ENCODE data around the gene FBXL7.
"Not testable (repeated sequence)": the region's sequence is repeated elsewhere in the genome, so short reads cannot be mapped to it uniquely, and the experiment has no call there.

The FBXL7 gene

DNA sequence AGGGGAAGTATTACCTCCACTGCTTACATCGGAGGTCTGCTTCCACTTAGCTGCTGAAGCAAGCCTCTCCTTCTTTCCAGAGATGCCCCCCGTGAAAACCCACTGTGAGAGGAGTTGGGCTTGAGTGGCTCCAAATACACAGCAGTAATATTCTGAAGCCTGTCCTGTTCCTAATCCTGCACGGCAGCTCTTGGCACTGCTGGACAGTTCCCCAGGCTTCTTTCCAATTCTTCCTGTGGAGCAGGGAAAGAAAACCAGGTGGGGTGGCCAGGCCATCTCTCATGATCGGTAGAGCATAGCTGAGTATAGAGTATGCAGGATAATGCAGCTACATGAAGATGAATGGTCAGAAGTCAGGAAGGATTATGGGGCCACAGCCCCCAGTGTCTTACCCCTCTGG lies 344.3 kb downstream of the FBXL7 start:
- no peak overlapping the region for H3K4me3 ChIP-seq (ENCODE audit: low read depth, low read length)
- H3K4me1 ChIP-seq (ENCODE audit: control insufficient read depth, insufficient read depth, low read length), result no peaks in the 10 kb centered on the region
- no peaks in the 10 kb centered on the region for H3K27me3 ChIP-seq (ENCODE audit: control insufficient read depth, insufficient read depth, low read length)

GRCh38 chr5:15844871-15845270 lies 344.9 kb downstream of the FBXL7 start:
- Histone ChIP-seq H3K9me3 (ENCODE audit: control insufficient read depth, insufficient read depth, low read length) (no peaks in the 10 kb centered on the region), H3K9ac (ENCODE audit: low read depth, low read length) (no peak overlapping the region), H3K4me3 (ENCODE audit: low read depth, low read length) (no peak overlapping the region), H3K27me3 (ENCODE audit: control insufficient read depth, insufficient read depth, low read length) (no peaks in the 10 kb centered on the region), H3K36me3 (ENCODE audit: control insufficient read depth, insufficient read depth, low read length) (no peaks in the 10 kb centered on the region), H3K4me1 (ENCODE audit: control insufficient read depth, insufficient read depth, low read length) (no peaks in the 10 kb centered on the region)

More for the DNA sequence above, 344.3 kb downstream of the FBXL7 start:
- Histone ChIP-seq H3K9me3 (ENCODE audit: control insufficient read depth, insufficient read depth, low read length) (no peaks in the 10 kb centered on the region), H3K9ac (ENCODE audit: low read depth, low read length) (no peak overlapping the region), H3K36me3 (ENCODE audit: control insufficient read depth, insufficient read depth, low read length) (no peaks in the 10 kb centered on the region)

DNA sequence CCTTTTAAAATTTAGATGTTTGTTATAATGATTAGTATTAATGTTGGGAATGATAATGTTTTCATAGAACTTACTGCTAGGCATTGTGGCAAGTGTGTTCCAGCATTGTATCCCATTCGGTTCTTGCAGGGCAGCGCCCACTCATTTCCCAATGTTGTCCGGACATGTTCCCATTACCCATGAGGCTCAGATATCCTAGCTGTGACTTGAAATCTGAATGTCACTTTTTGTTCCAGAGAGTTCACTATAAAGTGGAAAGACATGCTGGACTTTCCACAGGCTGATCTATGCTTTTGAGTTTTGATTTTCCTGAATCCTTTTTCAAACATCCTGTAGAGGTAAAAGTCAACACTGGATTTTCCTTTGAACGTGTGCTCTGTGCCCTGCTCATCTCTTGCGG lies 350.6 kb downstream of the FBXL7 start:
- H3K4me1 ChIP-seq (ENCODE audit: control insufficient read depth, insufficient read depth, low read length), result no peaks in the 10 kb centered on the region
- no peak overlapping the region for H3K4me3 ChIP-seq (ENCODE audit: low read depth, low read length)
- H3K9ac ChIP-seq (ENCODE audit: low read depth, low read length), result no peak overlapping the region
- H3K9me3 ChIP-seq (ENCODE audit: control insufficient read depth, insufficient read depth, low read length), result no peaks in the 10 kb centered on the region
- no peaks in the 10 kb centered on the region for H3K36me3 ChIP-seq (ENCODE audit: control insufficient read depth, insufficient read depth, low read length)
- H3K27me3 ChIP-seq (ENCODE audit: control insufficient read depth, insufficient read depth, low read length), result no peaks in the 10 kb centered on the region

- Histone ChIP-seq H3K36me3 (ENCODE audit: control insufficient read depth, insufficient read depth, low read length) (no peaks in the 10 kb centered on the region), H3K27me3 (ENCODE audit: control insufficient read depth, insufficient read depth, low read length) (no peaks in the 10 kb centered on the region), H3K4me3 (ENCODE audit: low read depth, low read length) (no peak overlapping the region), H3K4me1 (ENCODE audit: control insufficient read depth, insufficient read depth, low read length) (no peaks in the 10 kb centered on the region), H3K9ac (ENCODE audit: low read depth, low read length) (no peak overlapping the region), H3K9me3 (ENCODE audit: control insufficient read depth, insufficient read depth, low read length) (no peaks in the 10 kb centered on the region)
Observed at GRCh38 chr5:15850939-15851341, 351.0 kb downstream of the FBXL7 start.

DNA sequence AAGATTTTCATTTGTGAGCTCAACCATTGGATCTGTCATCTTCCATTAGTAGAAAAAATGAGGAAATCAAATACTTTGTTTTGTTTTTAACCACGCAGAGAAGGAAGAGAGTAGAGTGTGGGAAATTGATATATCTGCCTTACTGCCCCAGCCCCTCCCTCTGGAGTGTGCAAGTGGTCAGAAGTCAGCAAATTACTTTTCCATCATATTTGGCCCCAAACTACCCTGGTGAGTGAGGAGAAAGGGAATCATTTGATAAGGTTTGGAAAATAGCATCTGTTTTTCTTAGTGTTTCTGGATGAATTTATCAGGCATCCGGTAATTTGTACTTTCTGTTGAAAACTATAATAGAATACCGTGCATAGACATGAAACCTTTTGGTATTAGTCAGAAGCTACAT lies 352.2 kb downstream of the FBXL7 start:
- Histone ChIP-seq H3K9ac (ENCODE audit: low read depth, low read length) (no peak overlapping the region), H3K4me1 (ENCODE audit: control insufficient read depth, insufficient read depth, low read length) (no peaks in the 10 kb centered on the region), H3K4me3 (ENCODE audit: low read depth, low read length) (no peak overlapping the region), H3K9me3 (ENCODE audit: control insufficient read depth, insufficient read depth, low read length) (no peaks in the 10 kb centered on the region), H3K36me3 (ENCODE audit: control insufficient read depth, insufficient read depth, low read length) (no peaks in the 10 kb centered on the region), H3K27me3 (ENCODE audit: control insufficient read depth, insufficient read depth, low read length) (no peaks in the 10 kb centered on the region)

- no peaks in the 10 kb centered on the region for H3K36me3 ChIP-seq (ENCODE audit: control insufficient read depth, insufficient read depth, low read length)
- H3K9ac ChIP-seq (ENCODE audit: low read depth, low read length), result no peak overlapping the region
- H3K4me3 ChIP-seq (ENCODE audit: low read depth, low read length), result no peak overlapping the region
- H3K4me1 ChIP-seq (ENCODE audit: control insufficient read depth, insufficient read depth, low read length), result no peaks in the 10 kb centered on the region
- H3K9me3 ChIP-seq (ENCODE audit: control insufficient read depth, insufficient read depth, low read length), result no peaks in the 10 kb centered on the region
- no peaks in the 10 kb centered on the region for H3K27me3 ChIP-seq (ENCODE audit: control insufficient read depth, insufficient read depth, low read length)
Observed at GRCh38 chr5:15852949-15853348, 353.0 kb downstream of the FBXL7 start.

- Histone ChIP-seq H3K9ac (ENCODE audit: low read depth, low read length) (no peak overlapping the region), H3K36me3 (ENCODE audit: control insufficient read depth, insufficient read depth, low read length) (no peaks in the 10 kb centered on the region), H3K27me3 (ENCODE audit: control insufficient read depth, insufficient read depth, low read length) (no peaks in the 10 kb centered on the region), H3K4me1 (ENCODE audit: control insufficient read depth, insufficient read depth, low read length) (no peaks in the 10 kb centered on the region), H3K9me3 (ENCODE audit: control insufficient read depth, insufficient read depth, low read length) (no peaks in the 10 kb centered on the region), H3K4me3 (ENCODE audit: low read depth, low read length) (no peak overlapping the region)
Observed at GRCh38 chr5:15858326-15858725, 358.3 kb downstream of the FBXL7 start.

DNA sequence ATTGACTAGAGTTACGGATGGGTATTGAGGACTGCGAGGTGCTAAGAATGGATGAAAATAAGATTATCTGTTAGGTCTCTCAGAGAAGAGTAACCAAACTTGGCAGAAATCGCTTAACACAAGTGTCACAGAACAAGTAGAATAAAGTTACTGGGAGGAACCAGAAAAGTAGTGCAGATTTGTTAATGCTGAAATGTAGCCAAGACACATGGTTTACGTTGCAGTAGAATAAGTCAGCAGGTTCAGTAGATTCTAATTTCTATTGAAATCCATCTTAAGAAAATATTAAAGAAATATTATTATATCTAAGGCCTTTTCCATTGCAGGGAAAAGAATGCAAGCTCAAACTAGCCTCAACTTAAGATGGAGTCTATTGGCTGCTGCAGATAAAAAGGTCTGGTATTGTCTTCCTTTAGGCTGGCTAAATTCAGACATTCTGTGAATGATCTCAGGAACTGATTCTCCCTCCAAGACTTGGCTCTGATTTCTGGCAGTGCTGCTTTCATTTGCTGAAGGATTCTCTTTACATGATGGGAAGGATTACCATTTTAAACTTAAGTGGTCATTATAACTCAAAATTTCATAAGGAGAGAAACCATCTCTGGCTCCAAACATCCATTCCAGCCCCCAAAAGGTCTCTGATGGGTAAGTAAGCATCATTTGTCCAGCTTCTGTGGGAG lies 364.7 kb downstream of the FBXL7 start:
- H3K9ac ChIP-seq (ENCODE audit: low read depth, low read length), result no peak overlapping the region
- no peaks in the 10 kb centered on the region for H3K9me3 ChIP-seq (ENCODE audit: control insufficient read depth, insufficient read depth, low read length)
- H3K4me3 ChIP-seq (ENCODE audit: low read depth, low read length), result no peak overlapping the region
- H3K36me3 ChIP-seq (ENCODE audit: control insufficient read depth, insufficient read depth, low read length), result no peaks in the 10 kb centered on the region
- no peaks in the 10 kb centered on the region for H3K27me3 ChIP-seq (ENCODE audit: control insufficient read depth, insufficient read depth, low read length)
- H3K4me1 ChIP-seq (ENCODE audit: control insufficient read depth, insufficient read depth, low read length), result peaks cover 5% of the 10 kb centered on the region

- H3K4me3 ChIP-seq (ENCODE audit: low read depth, low read length); H3K27me3 ChIP-seq (ENCODE audit: control insufficient read depth, insufficient read depth, low read length); H3K9ac ChIP-seq (ENCODE audit: low read depth, low read length); H3K9me3 ChIP-seq (ENCODE audit: control insufficient read depth, insufficient read depth, low read length); H3K36me3 ChIP-seq (ENCODE audit: control insufficient read depth, insufficient read depth, low read length); H3K4me1 ChIP-seq (ENCODE audit: control insufficient read depth, insufficient read depth, low read length): not testable (repeated sequence)
Observed at GRCh38 chr5:15872259-15872658, 372.3 kb downstream of the FBXL7 start.

DNA sequence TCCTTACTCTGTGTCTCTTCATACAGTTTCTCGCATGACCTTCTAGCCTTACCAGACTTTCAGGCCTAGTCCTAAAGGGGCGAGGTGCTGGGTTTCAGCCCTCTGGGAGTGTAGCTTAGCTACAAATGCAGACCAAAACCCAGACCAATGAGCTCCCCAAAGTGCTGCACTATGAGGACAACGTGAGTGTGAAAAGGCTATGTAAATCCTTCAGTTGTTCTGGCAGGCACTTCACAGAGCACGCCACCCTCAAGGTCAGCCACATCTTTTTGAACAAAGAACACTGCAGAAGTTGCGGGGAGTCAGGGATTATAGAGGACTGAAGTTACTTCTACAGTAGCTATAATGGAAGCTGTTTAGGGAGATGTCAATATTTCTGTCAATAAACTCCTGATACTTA lies 377.9 kb downstream of the FBXL7 start:
- H3K4me1 ChIP-seq (ENCODE audit: control insufficient read depth, insufficient read depth, low read length), result peaks cover 2% of the 10 kb centered on the region
- H3K9me3 ChIP-seq (ENCODE audit: control insufficient read depth, insufficient read depth, low read length), result no peaks in the 10 kb centered on the region
- H3K27me3 ChIP-seq (ENCODE audit: control insufficient read depth, insufficient read depth, low read length), result no peaks in the 10 kb centered on the region
- H3K9ac ChIP-seq (ENCODE audit: low read depth, low read length), result no peak overlapping the region
- no peaks in the 10 kb centered on the region for H3K36me3 ChIP-seq (ENCODE audit: control insufficient read depth, insufficient read depth, low read length)
- H3K4me3 ChIP-seq (ENCODE audit: low read depth, low read length), result no peak overlapping the region

DNA sequence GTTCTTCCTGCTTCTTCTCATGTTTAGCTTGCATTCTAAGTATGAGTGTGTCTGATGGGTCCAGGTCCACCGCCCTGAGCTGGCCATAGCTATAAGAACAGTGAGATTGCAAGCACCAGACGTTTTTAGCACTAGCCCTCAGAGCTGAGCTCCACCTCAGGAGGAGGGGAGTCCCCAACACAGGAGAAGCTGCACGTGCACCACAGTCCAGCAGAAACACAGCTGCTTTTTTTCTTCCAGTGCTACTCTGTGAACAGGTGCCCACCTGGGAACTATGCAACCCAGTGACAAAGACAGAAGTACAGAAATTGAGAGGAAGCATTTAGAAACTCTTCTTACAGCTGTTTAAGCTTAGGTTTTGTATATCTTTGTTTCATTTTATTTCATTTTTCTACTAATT lies 380.2 kb downstream of the FBXL7 start:
- no peaks in the 10 kb centered on the region for H3K36me3 ChIP-seq (ENCODE audit: control insufficient read depth, insufficient read depth, low read length)
- no peaks in the 10 kb centered on the region for H3K9me3 ChIP-seq (ENCODE audit: control insufficient read depth, insufficient read depth, low read length)
- no peak overlapping the region for H3K4me3 ChIP-seq (ENCODE audit: low read depth, low read length)
- H3K27me3 ChIP-seq (ENCODE audit: control insufficient read depth, insufficient read depth, low read length), result no peaks in the 10 kb centered on the region
- peaks cover 2% of the 10 kb centered on the region for H3K4me1 ChIP-seq (ENCODE audit: control insufficient read depth, insufficient read depth, low read length)
- H3K9ac ChIP-seq (ENCODE audit: low read depth, low read length), result no peak overlapping the region

- H3K9me3 ChIP-seq (ENCODE audit: control insufficient read depth, insufficient read depth, low read length), result no peaks in the 10 kb centered on the region
- no peak overlapping the region for H3K9ac ChIP-seq (ENCODE audit: low read depth, low read length)
- H3K27me3 ChIP-seq (ENCODE audit: control insufficient read depth, insufficient read depth, low read length), result no peaks in the 10 kb centered on the region
- no peaks in the 10 kb centered on the region for H3K36me3 ChIP-seq (ENCODE audit: control insufficient read depth, insufficient read depth, low read length)
- no peak overlapping the region for H3K4me3 ChIP-seq (ENCODE audit: low read depth, low read length)
- H3K4me1 ChIP-seq (ENCODE audit: control insufficient read depth, insufficient read depth, low read length), result no peaks in the 10 kb centered on the region
Observed at GRCh38 chr5:15885156-15885555, 385.2 kb downstream of the FBXL7 start.
